SK-MEL-5 (cell line): Measurements from ENCODE around the gene UBASH3A. TPM values are rescaled to one million over a fixed set of nuclear protein-coding genes. Genes with fewer than 3 reads are reported as not detected.

Experiments
- DNase-seq: peaks from one replicate; pipeline ENCODE4 v3.0.0-alpha.2; 2016; ENCODE audit warnings: low read depth, low spot score
- in situ Hi-C: cut with HindIII; loops from 2 replicates; pipeline ENCODE4 v1.10.0; 2016; ENCODE audit warnings: low sequenced_read_pairs, high pct_unique_total_duplicates, low pct_unique_long_range_greater_than_20kb
- total RNA-seq: library from RNA; depleted of rRNA; stranded (reverse); fragments of >200 nt; shearing (Covaris generic); gene quantifications from 2 replicates; pipeline ENCODE4 v1.2.3, GENCODE V29; 2014

Gene UBASH3A
- total RNA-seq, 1 experiment from 2014 or later = not detected

GRCh38 chr21:42385619-42386018, 18.1 kb upstream of the UBASH3A start:
- in situ Hi-C loops = no loop called here
- DNase-seq = no peak

DNA sequence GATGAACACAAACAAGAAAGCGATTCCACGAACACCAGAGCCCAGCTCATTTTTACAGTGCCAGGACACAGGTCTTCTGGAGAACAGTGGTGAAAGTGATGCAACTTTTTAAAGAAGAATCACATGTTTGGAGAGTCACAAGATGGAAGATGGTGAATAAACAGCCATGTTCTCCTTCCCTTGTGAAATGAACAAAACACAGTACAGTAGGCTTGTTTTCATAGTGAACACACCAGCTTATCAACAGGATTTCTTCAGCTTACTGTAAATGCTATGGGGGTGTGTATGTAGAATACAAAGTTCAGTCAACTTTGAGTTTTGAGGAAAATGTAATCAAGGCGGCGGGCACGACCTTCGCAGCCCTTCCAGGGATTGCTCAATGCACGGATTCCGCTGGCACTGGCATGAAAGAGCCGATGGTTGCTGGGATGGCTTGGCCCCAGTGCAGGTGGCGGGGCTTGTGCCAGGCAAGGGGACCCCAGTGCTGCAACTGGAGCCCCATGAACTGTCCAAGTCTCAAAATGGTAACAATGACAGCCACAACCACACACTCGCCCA, 17.6 kb upstream of the UBASH3A start:
- in situ Hi-C loops = no loop called here

GRCh38 chr21:42387164-42387563, 16.5 kb upstream of the UBASH3A start:
- DNase-seq = no peak
- in situ Hi-C loops = no loop called here

More for the DNA sequence above, 17.6 kb upstream of the UBASH3A start:
- no peak for DNase-seq

DNA sequence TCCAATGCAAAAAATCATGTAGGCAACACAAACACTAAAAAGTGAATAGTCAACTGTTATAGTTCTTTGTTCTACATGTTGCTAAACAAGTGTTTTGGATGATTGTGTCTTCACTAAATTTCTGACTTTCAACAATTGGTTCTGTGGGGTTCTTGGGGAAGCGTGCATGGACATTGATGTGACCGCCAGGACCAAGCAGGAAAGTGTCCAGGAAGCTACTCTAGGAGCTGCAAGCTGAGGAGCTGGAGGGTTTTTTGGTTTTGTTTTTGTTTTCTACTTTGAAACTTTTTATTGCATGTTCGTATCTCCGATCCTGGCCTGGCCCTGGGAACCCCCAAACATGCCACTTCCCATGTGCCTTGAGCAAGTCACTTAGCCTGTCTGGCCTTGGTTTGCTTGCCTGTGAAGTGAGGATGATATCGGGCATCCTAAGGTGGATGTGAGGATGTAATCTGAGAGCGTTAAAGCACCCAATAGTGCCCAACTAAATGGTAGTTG, 15.8 kb upstream of the UBASH3A start:
- in situ Hi-C loops = no loop called here
- DNase-seq = no peak

- no peak for DNase-seq
- in situ Hi-C loops = no loop called here
Observed at GRCh38 chr21:42388740-42389448, 14.8 kb upstream of the UBASH3A start.

DNA sequence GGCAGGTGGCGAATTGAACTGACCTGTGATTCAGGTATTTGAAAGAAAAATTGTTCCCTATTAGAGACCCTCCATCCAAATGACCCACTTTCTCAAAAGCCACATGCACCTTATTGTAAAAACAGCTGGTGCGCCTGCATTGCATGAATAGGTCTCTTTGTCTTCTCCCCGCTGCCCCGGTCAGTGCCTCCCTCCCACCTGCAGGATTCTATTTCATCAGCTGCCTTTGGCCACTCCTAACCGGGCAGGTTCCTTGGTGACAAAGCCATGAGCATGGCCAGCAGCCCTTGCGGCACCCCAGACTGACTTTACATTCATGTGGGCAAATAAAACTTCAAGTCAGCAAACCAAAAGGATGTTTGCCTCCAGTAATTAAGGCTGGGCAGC, 14.3 kb upstream of the UBASH3A start:
- no peak for DNase-seq
- in situ Hi-C loops = no loop called here

DNA sequence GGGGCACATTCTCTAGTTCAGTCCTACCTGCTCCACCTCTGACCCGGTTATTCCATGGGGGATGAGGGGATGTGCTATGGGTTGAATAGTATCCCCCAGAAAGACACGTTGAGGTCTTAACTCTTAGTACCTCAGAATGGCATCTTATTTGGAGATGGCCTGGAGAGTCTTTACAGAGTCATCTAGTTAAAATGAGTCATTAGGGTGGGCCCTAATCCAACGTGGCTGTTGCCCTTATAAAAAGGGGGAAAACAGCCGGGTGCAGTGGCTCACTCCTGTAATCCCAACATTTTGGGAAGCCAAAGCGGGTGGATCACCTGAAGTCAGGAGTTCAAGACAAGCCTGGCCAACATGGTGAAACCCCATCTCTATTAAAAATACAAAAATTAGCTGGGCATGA, 13.5 kb upstream of the UBASH3A start:
- no peak for DNase-seq
- in situ Hi-C loops = no loop called here

DNA sequence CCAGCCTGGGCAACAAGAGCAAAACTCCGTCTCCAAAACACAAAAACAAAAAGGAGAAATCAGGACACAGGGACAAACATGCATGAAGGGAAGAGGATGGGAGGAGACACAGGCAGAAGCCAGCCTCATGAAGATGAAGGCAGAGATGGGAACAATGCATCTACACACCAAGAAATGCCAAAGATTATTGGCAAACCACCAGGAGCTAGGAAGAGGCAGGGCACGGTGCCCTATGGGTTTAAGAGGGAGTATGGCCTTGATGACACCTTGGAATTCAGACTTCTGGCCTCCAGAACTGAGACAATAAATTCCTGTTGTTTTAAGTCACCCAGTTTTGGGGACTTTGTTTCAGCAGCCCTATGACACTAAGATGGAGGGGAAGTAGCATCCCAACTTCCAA, 13.0 kb upstream of the UBASH3A start:
- in situ Hi-C loops = no loop called here
- DNase-seq = no peak

DNA sequence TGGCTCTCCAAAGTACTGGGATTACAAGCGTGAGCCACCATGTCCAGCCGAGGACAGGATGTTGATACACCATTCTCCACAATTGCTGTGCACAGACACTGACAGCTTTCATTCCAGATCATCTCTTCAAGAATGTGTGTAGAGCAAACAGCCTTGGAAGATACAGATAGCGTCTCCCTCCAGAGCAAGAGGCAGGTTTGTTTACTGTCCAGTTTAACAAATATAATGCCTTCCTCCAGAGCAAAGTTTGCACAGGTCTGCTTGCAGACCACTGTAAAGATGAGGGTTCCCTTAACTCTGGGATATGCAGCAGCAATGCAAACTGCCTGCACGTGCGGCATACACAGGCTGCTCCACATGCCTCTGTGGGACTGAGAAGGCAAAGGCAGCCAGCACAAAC, 12.4 kb upstream of the UBASH3A start:
- in situ Hi-C loops = no loop called here

GRCh38 chr21:42392731-42393442, 10.8 kb upstream of the UBASH3A start:
- no peak for DNase-seq
- in situ Hi-C loops = no loop called here

More for the DNA sequence above, 12.4 kb upstream of the UBASH3A start:
- DNase-seq = no peak

DNA sequence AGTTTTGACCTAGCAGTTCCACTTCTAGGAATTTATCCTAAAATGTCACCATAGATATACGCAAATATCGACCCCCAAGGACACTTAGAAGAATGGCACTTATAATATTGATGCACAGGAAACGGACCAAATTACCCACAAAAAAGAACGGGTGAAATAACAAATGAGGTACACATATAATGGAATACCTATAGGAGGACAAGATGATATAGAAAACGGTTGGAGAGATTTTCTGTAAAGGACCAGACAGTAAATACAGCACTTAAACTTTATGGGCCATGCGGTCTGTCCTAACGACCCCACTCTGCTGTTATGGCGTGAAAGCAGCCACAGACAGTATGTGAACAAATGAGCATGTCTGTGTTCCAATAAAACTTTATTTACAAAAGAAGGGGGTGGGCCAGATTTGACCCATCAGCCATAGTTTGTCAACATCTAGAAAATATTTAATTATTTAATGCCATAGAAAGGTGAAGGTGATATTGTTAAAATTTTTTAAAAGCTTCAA, 10.2 kb upstream of the UBASH3A start:
- in situ Hi-C loops = no loop called here
- no peak for DNase-seq

GRCh38 chr21:42395302-42395701, 8.4 kb upstream of the UBASH3A start:
- in situ Hi-C loops = no loop called here
- no peak for DNase-seq

DNA sequence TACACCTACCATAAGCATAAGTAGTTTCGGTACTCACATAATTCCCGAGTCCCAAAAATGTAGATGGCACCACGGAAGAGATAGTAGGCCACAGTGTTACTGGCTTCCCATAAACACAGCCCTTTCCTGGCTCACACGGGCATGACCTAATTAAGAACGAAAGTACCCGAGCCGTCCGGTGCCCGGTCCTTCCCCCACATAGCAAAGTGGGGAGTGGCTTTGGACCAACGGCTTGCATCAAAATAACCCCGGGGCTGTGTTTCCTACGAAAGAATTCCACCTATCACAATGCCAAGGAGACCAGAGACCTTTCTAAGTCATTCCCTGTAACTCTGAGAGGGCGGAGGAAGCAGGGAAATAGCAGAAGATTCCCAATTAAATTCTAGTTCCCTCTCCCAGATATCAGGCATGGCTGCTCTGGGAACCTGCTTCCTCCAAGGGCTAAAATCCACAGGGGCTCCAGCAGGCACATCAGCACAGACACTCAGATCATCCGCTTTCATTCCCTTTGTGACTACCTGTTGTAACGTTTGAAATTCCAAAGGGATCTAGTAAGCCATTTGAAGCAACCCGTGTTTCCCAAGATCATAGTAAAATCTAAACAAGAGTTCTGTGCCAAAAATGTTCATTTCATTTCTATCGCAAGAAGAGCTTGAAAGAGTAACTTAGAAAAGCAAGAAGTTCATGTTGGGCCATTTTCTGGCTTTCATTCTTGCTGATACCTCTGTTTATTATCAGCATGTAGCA, 7.6 kb upstream of the UBASH3A start, which contains the start of gene TMPRSS3:
Gene TMPRSS3 (minus strand): TSS at position 148 of the 747 bp plus-strand sequence. CDS start 635 bp downstream, outside the sequence.
- no peak for DNase-seq
- in situ Hi-C loops = no loop called here

DNA sequence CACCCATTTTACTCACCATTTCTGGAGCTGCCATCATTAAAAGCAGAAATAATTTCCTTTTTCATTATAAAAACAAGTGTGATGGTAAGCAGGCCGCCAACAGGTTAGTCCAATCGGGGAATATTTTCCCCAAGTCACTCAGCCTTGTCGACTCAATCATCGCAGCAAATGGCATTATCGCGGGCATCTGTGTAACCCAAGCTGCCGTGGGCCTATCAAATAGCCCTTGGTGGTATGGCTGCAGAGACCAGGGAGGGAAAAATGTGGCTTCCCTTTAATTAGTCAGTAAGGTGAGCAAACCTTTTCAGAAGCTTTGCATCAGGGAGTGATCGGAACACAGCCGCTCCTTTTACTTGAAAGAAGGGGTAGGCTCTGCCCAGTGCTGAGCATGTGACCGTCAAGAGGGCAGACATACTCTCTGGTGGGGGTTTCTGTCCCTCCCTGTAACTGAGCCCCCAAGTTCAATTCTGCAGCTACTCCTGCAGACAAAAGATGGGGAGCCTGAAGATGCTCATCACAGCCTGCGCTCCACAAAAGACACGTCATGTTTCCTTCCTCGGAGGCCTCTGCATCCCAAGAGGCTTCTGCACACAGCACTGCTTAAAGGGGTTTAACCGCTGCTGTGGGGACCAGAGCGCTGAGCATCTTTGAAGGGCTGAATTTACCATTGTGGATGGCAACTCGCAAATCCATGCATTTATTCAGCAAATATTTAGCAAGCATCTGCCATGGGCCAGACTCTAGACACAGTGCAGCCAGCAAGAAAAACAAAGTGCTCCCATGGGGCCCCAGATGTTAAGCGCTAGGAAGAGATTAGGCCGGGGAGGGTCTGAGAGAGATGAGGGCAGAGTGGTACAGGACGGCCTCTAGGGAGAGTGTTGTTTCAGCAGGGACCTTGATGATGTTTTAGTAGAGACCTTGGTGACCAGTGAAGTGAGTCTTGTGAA, 6.6 kb upstream of the UBASH3A start:
- in situ Hi-C loops = no loop called here
- DNase-seq = no peak

- DNase-seq = no peak
- in situ Hi-C loops = no loop called here
Observed at GRCh38 chr21:42397746-42398394, 5.8 kb upstream of the UBASH3A start.

DNA sequence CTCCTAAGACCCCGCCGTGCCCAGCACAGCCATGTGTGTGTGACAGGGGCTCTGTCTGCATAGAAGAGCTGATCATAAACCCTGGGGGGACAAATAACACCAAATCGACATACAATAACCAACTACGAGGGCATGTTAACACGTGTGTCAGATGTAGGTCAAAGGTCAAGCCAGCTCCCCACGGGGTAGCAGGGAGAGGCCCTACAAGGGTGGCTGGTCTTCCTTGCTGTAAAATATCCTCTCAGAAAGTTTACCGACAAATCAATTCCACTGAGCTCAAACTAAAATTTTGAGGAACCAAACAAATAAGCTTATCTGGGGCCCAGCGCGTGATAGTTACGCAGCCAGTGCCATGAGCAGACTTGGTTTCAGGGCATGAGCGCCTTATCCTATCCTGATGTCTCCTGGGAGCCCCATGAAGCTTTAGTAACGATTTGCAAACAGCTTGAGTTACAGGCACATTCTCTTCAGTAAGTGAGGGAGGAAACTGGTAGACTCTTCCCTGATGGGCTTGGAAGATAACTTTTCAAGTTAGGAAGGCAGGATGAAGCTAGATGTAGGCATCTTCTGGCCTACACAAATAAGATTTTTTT, 5.2 kb upstream of the UBASH3A start:
- in situ Hi-C loops = no loop called here

More for the DNA sequence above, 5.2 kb upstream of the UBASH3A start:
- no peak for DNase-seq
